HG03066 (cell line): ENCODE data around the gene ZNF439.
"Not testable (repeated sequence)": the region's sequence is repeated elsewhere in the genome, so short reads cannot be mapped to it uniquely, and the experiment has no call there.

ENCODE experiments used
- ATAC-seq: cut with Tn5 transposase; IDR thresholded peaks from one replicate; pipeline ENCODE4 v1.9.1; 2021; ENCODE audit warnings: low read depth; ENCODE audit not compliant: unreplicated experiment

The ZNF439 gene

GRCh38 chr19:11848594-11849469, at the start of gene ZNF439:
Gene ZNF439, plus strand, starts transcription at chr19:11848726. Its CDS starts 142 bp downstream, at chr19:11848868.
- no peak for ATAC-seq

DNA sequence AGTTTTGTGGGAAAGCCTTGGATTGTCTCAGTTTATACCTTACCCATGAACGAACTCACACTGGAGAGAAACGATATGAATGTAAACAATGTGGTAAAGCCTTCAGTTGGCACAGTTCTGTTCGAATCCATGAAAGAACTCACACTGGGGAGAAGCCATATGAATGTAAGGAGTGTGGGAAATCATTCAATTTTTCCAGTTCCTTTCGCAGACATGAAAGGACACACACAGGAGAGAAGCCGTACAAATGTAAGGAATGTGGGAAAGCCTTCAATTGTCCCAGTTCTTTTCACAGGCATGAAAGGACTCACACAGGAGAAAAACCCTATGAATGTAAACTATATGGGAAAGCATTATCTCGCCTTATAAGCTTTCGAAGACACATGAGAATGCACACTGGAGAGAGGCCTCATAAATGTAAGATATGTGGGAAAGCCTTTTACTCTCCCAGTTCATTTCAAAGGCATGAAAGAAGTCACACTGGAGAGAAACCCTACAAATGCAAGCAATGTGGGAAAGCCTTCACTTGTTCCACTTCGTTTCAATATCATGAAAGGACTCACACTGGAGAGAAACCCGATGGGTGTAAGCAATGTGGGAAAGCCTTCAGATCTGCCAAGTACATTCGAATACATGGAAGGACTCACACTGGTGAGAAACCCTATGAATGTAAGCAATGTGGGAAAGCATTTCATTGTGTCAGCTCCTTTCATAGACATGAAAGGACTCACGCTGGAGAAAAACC, 42.0 kb upstream of the ZNF439 start:
- no peak for ATAC-seq

GRCh38 chr19:11807099-11807380, 41.5 kb upstream of the ZNF439 start:
- no peak for ATAC-seq

DNA sequence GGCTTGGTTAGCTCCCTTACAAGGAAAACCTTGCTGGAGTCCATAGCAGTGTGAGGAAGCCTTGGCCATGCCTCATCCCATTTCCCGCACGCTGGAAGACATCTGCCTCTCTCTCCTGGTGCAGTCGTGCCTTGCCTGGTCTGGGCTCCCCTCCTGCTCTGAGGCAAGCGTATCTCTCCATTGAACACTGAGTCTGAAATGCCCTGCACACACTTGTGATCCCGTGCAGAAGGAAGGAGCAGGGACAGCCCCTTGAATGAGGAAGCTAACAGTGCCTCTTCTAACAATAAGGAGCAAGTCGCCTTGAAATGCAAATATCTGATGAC, 34.9 kb upstream of the ZNF439 start:
- ATAC-seq = peak; percentile 27

GRCh38 chr19:11814029-11814699, 34.4 kb upstream of the ZNF439 start, which contains the start of gene ZNF440:
Gene ZNF440, plus strand, starts transcription at chr19:11814273. Its CDS starts 175 bp downstream, at chr19:11814448.
- ATAC-seq = peak; percentile 92

GRCh38 chr19:11814700-11815035, 33.9 kb upstream of the ZNF439 start:
- no peak for ATAC-seq

DNA sequence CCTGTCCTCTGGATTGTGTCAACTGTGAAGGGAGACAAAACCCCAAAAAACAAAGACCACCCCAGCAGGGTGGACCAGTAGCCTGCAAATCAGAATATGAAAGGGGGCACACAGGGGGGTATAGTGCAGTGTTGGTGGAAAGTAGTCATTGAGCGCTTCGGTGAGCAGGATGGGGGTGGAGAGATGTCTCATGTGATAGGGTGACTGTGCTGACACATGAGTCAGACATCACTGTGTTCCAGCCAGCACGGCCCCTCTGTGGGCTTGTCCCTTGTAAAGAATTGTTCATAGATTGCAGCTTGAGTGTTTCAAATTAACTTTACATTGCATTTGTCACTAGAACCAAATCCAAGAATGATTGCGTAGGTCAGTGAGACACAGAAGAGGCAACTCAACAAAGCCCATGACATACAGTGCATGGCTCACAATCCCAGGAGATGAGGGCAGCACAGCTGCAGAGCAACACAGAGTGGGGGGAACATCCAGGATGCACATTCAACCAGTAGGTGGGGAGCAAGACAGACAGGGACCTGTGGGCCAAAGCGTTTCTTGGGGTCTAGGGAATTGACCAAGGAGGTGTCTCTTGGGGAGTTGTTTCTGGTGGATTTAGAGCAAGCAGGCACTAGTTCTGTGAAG, 26.9 kb upstream of the ZNF439 start:
- no peak for ATAC-seq

GRCh38 chr19:11828957-11829876, 19.3 kb upstream of the ZNF439 start:
- ATAC-seq = not testable (repeated sequence)

- ATAC-seq = no peak
Measured at GRCh38 chr19:11832253-11832912, 16.1 kb upstream of the ZNF439 start.

DNA sequence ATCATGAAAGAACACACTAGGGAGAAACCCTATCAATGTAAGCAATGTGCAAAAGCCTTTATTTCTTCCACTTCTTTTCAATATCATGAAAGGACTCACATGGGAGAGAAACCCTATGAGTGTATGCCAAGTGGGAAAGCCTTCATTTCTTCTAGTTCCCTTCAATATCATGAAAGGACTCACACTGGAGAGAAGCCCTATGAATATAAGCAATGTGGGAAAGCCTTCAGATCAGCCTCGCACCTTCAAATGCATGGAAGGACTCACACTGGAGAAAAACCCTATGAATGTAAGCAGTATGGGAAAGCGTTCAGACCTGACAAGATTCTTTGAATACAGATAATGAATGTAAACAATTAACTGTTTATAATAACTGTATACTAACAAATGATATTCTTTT, 15.0 kb upstream of the ZNF439 start:
- ATAC-seq = no peak

GRCh38 chr19:11835626-11836066, 12.9 kb upstream of the ZNF439 start:
- ATAC-seq = not testable (repeated sequence)

DNA sequence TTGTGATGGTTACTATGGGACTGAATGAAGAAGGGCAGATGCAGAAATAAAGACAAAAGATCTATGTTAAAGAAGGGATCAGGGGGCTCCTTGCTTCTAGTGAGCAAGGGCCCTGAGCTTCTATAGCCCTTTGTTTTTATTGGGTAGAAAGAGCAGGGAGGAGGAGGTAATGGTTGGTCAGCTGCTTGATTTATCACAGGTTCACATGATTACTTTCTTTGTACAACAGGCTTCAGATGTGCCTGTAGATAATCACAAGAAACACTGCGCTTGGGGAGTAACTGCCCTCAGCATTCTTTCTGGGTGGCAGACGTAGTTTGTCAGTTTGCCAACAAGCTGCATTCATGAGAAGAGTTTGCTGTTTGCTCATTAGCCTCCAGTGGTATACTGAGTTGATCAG, 4.8 kb upstream of the ZNF439 start:
- ATAC-seq = no peak

DNA sequence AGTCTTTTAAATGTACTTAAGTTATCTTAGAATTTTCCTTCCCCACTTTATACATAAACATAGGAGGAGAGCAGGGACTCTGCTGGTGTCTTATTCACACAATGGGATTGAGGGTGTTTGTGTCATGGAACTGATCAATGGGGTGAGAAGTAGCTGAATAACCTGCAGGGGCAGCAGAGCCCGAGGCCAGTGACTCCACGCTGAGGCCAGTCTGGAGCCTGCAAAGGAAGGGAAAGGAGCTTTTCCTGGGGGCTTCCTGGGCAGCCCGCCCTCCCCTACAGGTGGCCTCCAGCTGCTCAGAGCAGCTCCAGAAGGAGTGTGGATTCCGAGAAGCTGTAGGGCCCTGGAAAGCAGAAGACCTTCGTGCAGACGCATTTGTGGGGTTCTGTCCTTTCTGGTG, 911 bp upstream of the ZNF439 start:
- ATAC-seq = not testable (repeated sequence)

- no peak for ATAC-seq
Measured at GRCh38 chr19:11848200-11848593, 329 bp upstream of the ZNF439 start.

- not testable (repeated sequence) for ATAC-seq
Measured at GRCh38 chr19:11850289-11850688, 1.8 kb downstream of the ZNF439 start.

- no peak for ATAC-seq
Measured at GRCh38 chr19:11853358-11853757, 4.8 kb downstream of the ZNF439 start.

DNA sequence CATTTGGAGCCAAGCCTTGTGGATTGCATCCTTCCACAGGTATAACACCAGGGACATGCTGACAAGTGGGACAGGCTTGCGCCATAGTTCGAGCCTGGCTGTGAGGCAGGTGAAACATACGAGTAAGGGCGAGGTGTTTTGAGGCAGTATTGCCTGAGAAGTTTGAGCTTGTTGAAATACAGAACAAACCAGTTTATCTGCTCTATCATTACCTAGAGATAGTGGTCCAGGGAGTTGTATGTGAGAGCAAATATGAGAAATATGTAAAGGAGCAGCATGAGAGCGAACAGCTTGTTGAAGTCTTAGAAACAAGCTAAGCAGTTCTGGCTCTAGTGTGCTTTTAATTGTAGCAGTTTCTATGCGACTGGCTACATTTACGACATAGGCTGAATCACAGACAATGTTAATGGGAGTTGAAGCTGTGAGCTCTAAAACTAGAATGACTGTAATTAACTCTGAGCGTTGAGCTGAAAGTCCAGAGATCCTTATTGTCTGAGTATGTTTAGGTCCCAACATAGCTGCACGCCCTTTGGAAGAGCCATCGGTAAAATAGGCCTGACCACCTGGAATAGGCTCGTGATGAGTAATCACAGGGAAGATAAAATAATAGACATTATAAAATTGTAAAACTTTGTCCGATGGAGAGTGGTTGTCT, 8.2 kb downstream of the ZNF439 start:
- ATAC-seq = no peak

DNA sequence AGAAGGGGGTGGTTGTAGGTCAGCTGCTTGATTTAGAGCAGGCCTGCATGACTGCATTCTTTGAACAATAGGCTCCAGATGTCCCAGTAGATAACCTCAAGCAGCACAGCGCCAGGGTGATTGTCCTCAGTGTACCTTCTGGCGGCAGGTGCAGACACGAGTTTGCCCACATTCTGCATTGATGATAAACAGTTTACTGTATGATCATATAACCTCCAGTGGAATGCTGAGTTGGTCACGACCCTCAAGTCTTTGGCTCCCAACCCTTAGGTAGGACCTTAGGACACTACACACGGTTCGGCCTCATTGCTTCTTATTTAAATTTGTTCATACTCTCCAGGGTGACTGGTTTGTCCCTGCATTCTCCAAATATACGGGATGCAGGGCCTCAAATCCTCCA, 12.2 kb downstream of the ZNF439 start:
- ATAC-seq = no peak

GRCh38 chr19:11861301-11861700, 12.8 kb downstream of the ZNF439 start:
- no peak for ATAC-seq
